Right lung (tissue), 5 donors: ENCODE measurements around the gene BCL7C. TPM values are rescaled to one million over a fixed set of nuclear protein-coding genes. Genes with fewer than 3 reads are reported as not detected.
A peak's percentile ranks its signal among the peaks of the same experiment; 100 is the strongest.

ENCODE experiments used
- DNase-seq, 2 donors: peaks; one replicate each; pipeline ENCODE4 v3.0.0-alpha.2; 2013
- polyA plus RNA-seq, 5 donors: library from polyadenylated mRNA; unstranded; fragments of 120-200 nt; gene quantifications; one replicate each; pipeline versions ENCODE4 v1.2.1 to v1.2.3, GENCODE V29; 2013; ENCODE audit warnings: inconsistent platforms in 1 of 5, low replicate concordance in 1 of 5; ENCODE audit not compliant: insufficient read length in 5 of 5, insufficient read depth in 1 of 5

The BCL7C gene
- polyA plus RNA-seq, 5 donors = 37.5 to 61.4 (median 43.5) TPM

DNA sequence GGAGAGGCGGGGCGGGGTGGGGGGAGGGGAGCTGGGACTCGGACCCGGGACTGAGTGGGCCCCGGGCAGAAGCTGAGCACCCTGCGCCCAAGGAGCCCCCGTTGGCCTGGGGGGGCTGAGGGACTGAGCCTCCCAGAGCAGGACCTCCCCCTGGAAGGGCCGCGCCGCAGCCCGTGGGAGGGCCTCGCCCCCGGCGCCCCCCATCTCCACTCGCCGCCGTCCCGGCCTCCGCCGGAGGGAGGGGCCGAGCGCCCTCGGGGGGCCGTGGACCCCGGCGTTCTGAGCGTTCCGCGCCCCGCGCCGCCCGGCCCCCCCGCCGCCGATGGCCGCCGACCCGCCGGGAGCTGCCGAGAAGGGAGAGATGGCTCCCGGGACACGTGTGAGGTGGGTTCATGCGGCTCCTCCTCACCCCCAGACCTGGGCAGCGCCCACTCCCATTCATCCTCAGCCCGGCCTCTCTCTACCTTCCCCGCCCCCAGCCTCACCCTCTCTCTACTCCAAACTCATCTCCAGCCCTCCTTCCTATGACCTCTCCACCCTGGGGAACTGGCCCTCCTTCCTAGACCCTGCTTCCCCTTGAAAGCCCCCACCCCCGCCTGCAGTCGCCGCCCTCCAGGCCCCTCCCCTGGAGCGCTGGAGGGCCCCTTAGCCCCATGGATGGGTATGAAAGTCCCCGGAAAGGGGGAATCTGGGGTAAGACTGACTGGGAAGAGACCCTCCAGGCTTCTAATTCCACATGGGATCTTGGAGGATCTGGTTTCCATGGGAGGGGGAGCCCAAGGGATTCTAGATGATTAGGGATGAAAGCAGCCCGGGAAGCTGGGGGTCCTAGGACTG lies 30.4 kb upstream of the BCL7C start:
- no peak for DNase-seq

GRCh38 chr16:30923554-30924075 lies 29.7 kb upstream of the BCL7C start, which contains the start of gene FBXL19:
Gene FBXL19 (plus strand): TSS chr16:30923572. CDS start chr16:30925755, 2,183 bp downstream.
- no peak for DNase-seq

GRCh38 chr16:30922960-30923535 lies 29.2 kb upstream of the BCL7C start:
- DNase-seq = peak; percentile 99 to 100

- DNase-seq = peak; percentile 100
Observed at GRCh38 chr16:30922420-30922959, 28.6 kb upstream of the BCL7C start.

- DNase-seq = peak; percentile 90 to 94
Observed at GRCh38 chr16:30921748-30922419, 28.0 kb upstream of the BCL7C start.

- DNase-seq = no peak
Observed at GRCh38 chr16:30921459-30921747, 27.5 kb upstream of the BCL7C start.

GRCh38 chr16:30920891-30921290 lies 27.0 kb upstream of the BCL7C start:
- DNase-seq = no peak

DNA sequence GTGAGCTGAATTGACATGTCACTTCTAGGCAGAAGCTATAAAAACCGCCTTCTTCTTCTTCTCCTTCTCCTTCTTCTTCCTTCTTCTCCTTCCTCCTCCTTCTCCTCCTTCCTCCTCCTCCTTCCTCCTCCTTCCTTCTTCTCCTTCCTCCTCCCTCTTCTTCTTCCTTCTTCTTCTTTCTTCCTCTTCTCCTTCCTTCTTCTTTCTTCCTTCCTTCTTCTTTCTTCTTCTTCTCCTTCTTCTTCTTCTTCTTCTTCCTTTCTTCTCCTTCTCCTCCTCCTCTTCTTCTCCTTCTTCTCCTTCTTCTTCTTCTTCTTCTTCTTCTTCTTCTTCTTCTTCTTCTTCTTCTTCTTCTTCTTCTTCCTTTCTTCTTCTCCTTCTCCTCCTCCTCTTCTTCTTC lies 24.7 kb upstream of the BCL7C start:
- DNase-seq = no peak

- DNase-seq = no peak
Observed at GRCh38 chr16:30914830-30915229, 21.0 kb upstream of the BCL7C start.

- no peak for DNase-seq
Observed at GRCh38 chr16:30912794-30913412, 19.0 kb upstream of the BCL7C start.

- DNase-seq = no peak
Observed at GRCh38 chr16:30910427-30911029, 16.7 kb upstream of the BCL7C start.

DNA sequence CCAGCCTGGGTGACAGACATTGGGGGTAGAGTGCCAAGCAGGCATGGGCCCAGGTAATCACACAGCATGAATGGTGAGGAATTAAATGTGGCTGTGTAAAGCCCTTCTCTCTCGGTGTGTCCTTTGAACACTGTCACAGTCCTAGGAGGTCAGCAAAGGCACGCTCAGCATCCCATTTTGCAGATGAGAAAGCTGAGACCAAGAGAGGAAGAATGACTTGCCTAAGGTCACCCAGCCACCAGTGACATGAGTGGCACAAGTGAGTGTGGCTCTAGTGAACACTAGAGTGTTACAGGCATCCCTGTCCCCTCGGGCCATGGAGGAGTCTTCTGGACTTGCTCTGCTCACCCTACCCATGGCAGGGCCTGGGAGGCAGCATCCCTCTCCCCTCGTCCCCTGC lies 13.2 kb upstream of the BCL7C start:
- no peak for DNase-seq

DNA sequence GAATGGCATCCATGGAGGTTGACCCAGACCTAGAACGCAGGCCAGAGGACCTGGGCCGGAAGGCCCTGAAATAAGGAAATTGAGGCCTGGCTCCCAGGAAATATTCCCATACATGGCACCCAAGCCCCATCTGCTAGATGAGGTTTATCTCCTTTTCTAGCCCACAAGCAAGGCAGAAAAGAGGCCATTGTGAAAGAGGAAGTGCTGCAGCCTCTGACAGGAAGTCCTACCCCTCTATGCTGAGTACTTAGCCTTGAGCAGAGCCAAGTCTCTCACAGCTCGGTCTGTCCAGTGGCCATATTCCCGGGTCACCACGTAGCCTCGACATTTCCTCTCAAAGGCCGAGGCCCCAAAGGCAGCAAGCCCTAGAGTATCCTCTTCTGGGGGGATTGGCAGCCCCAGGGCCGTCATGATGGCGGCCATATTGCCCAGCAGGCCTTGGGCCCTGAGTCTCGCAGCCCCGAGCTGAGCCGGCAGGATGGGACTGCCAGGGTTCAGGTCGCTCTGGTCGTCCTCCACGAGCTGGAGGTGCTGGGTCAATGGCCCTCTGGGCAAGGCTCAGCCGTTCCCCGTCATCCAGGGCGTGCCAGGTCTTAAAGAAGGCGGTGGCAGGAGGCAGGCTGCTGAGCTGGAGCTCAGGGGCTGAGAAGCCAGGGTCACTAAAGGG lies 10.4 kb upstream of the BCL7C start:
- no peak for DNase-seq

DNA sequence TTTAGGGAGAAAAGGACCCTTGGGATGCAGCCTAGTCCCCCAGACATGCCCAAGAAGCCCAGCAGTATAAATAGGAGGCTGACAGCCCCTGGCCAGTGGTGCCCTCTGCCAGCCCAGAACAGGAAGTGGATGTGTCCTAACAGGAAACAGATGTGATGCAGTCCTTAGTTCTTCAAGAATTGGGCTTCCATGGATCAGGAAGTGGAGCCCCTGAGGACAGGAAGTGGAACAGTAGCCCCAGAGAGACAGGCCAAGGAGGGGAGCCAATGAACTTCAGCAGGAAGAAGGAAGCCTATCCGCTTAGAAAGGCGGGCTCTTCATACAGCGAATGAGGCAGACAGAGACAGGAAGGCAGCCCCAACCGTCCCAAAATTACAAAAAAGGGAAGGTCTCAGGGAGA lies 9.7 kb upstream of the BCL7C start:
- no peak for DNase-seq

DNA sequence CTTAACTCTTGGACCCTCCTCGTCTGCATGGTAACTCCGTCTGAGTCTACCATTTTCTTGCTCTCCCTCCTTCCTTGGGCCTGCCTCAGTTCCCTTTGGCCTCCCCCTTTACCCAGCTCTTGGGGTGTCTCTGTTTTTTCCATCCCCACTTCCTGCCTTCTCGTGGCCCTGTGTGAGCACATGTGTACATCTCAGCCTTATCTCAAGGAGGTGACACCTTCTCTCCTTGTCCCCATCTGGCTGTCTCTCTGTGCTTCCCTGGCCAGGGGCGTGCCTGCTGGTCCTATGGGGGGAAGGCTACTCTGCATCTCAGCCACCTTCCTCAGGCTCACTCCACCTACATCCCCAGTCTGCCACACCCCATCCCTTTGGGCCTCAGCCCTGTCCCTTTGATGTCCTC lies 9.1 kb upstream of the BCL7C start:
- DNase-seq = no peak

- DNase-seq = peak; percentile 64 to 68
Observed at GRCh38 chr16:30902029-30902972, 8.4 kb upstream of the BCL7C start.

DNA sequence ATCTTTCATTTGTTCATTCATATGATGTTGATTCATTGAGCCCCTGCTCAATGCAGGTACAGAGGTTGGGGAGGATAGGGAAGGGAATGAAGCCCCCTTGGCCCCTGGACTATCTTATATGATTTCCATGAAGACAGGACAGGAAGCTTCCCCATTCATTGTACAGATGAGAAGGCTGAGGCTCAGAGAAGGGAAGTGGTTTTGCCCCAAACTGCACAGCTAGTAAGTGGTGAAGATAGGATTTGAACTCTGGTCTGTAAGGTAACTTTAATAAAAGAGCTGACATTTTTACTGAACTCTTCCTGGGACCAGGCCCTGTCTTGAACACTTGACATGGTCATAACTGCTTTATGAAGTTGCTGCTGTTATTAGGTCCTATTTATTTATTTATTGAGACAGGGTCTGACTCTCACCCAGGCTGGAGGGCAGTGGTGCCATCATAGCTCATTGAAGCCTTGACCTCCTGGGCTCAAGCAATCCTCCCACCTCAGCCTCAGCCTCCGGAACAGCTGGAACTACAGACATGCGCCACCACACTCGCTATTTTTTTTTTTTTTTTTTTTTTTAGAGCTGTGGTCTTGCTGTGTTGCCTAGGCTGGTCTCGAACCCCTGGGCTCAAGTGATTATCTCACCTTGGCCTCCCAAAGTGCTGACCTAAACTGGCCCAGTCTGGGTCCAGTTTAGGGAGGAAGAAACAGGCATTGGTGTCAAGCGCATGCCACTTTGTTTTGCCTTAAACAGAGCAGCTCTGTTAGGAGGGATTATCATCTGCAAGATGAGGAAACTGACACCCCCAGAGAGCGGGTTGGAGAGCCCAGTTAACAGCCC lies 7.5 kb upstream of the BCL7C start:
- DNase-seq = no peak

DNA sequence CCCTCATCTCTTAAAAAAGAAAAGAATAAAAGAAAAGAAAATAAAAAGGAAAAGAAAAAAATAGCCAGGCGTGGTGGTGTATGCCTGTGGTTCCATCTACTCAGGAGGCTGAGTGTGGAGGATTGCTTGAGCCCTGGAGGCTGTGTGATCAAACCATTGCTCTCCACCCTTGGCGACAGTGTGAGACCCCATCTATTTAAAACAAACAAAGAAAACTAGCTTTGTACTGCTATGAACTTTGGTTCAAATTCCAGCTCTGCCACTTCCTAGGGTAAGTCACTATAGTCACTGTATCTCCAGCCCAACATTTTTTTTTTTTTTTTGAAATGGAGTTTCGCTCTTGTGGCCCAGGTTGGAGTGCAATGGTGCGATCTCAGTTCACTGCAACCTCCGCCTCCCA lies 6.7 kb upstream of the BCL7C start:
- no peak for DNase-seq

- DNase-seq = no peak
Observed at GRCh38 chr16:30899794-30900193, 5.9 kb upstream of the BCL7C start.
